Fibroblast of peridontal ligament (primary cell): ENCODE measurements around the gene CECR2.

Source experiments
- DNase-seq: peaks from one replicate; pipeline ENCODE4 v3.0.0-alpha.2; 2010; ENCODE audit errors: extremely low read depth

The CECR2 gene

DNA sequence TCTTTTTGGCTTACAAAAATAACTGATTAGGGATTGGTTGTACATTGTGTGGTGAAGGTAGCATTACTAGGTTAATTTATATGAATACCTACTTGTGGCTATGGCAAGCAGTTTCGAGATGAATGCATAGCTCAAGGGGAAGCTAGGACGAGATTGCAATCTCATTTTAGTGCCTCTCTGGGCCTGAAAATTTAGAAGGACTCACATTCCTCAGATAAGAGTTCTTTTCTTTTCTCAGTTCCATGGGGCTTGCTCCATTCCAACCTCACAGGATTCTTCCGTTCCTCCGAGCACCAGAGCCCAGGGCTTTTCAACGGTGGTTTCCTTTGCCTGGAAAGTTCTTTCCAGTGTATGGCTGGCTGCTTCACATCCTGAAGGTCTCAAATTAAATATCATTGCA, 82.1 kb downstream of the CECR2 start:
- no peak for DNase-seq

- no peak for DNase-seq
These were observed 91.6 kb downstream of the CECR2 start for GRCh38 chr22:17460895-17461294.

DNA sequence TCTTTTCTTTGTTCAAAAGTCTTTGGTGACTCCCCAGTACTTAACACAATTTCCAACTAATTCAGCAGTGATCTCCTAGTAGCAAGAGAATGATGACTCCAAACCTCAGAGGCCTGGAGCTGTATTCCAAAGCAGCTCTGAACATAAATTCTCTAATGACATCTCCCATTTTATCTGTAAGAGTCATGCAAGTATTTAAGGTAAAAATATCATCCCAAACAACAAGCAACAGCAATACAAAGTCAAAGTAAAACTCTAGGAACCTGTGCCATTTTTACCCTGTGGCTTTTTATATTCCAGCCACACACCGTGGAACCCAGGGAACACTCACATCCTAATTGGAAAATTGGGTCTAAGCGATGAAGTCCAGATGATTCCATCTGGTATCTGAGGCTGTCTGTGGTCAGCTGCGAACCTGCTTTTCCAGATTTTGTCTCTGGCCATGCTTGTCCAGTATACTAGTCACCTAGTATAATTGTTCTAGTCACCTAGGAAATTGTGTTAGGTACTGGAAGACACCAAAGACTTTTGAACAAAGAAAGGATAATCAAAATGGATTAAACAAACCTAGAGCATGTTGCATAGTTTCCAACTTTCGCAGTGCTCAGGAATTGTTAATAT, 101.7 kb downstream of the CECR2 start:
- no peak for DNase-seq

DNA sequence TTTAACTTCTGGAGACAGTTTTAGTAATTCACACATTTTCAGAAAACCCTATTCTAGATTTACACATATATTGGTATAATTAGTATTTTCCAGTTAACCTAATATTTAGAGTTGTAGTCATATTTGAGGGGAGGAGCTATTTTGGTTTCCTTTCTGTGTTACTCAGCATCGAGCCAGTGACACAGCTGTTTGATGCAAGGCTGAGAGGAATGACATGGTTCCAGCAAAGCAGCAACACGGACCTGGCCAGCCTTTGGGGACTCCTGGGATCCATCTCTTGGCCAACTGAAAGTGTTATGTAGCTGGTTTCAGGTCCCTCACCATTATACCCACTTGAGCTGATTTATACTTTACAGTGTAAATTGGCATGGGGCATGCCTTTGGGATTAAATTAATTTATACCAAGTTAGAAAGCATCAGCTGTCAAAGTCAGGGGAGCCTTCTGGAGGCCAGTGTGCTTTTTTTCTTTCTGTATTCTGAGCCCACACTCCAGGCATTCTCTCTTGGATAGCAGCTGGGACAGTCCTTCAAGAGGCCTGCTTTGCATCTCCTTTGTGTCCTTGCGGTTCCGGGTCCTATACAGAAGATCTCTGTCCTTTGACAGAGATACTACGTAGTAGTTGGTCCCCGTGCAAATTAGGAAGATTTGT, 102.8 kb downstream of the CECR2 start:
- no peak for DNase-seq

GRCh38 chr22:17472932-17473331, 103.7 kb downstream of the CECR2 start:
- DNase-seq = no peak

DNA sequence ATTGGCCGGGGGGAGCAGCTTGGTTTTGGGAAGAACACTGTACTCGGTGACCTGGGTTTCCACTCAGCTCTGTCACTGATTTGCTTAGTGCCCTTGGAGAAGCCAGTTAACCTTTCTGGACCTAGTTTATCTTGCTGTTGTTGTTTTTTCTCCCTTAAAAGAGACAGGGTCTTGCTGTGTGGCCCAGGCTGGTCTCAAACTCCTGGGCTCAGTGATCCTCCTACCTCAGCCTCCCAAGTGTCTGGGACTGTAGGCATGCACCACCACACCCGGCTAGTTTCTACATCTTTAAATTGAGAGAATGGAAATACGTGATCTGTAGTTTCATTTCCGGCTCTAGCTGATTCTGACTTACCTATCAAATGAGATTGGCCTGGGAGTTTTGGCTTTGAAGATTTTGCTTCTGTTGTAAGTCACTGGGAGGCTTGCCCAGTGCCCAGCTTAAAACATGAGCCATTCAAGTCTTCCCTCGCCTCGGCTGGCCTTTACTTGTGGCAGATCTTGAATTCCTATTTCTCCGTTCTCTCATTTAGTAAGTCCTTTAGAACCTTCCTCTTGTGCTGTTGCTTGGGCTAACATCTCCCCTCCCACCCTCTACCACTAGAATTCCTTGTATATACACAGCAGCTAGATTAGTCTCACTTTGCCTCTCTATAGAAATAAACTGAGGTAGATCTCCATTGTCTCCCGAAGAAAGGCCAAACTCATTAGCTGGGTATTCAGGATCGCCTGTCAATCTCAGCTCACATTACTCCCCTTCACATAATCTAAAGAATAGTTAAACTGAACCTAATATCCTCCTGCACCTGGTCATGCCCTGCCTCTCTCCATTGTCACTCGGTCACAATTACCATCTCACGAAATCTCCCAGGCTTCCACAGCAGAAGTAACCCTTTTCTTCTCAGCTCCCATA, 106.3 kb downstream of the CECR2 start:
- no peak for DNase-seq

GRCh38 chr22:17476838-17477237, 107.6 kb downstream of the CECR2 start:
- DNase-seq = no peak

GRCh38 chr22:17477391-17477833, 108.2 kb downstream of the CECR2 start:
- DNase-seq = no peak

- DNase-seq = no peak
These were observed 109.9 kb downstream of the CECR2 start for GRCh38 chr22:17479135-17479534.

- no peak for DNase-seq
These were observed 112.2 kb downstream of the CECR2 start for GRCh38 chr22:17481424-17481823.

DNA sequence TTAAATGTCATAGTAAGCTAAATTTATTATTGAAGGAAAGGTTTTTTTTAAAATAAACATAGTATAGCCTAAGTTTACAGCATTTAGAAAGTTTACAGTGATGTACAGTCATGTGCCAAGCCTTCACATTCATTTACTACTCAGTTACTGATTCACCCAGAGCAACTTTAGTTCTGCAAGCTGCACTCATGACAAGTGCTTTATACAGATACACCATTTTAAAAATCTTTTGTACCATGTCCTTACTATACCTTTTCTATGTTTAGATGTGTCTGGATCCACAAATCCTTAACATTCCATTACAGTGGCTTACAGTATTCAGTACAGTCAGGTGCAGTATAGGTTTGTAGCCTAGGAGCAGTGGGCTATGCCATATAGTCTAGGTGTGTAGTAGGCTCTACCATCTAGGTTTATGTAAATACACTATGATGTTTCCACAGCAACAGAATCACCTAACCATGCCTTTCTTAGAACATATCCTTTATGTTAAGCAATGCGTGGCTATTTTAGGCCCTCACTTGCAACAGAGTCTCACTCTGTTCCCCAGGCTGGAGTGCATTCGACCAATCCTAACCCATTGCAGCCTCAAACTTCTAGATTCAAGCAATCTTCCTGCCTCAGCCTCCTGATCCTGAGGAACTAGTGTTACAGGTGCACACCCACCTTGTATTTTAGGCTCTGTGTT, 114.6 kb downstream of the CECR2 start:
- no peak for DNase-seq

DNA sequence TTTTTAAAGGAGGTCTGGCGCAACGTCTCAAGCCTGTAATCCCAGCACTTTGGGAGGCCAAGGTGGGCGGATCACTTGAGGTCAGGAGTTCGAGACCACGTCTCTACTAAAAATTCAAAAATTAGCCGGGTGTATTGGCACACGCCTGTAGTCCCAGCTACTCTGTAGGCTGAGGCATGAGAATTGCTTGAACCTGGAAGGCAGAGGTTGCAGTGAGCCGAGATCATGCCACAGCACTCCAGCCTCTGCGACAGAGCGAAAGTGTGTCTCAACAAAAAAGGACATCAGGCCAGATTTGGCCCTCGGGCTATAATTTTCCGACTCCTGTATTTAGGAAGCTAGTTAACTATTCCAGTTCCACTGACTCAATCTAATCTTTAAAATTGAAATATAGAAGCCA, 115.3 kb downstream of the CECR2 start:
- DNase-seq = no peak

GRCh38 chr22:17486313-17486712, 117.1 kb downstream of the CECR2 start:
- DNase-seq = no peak

DNA sequence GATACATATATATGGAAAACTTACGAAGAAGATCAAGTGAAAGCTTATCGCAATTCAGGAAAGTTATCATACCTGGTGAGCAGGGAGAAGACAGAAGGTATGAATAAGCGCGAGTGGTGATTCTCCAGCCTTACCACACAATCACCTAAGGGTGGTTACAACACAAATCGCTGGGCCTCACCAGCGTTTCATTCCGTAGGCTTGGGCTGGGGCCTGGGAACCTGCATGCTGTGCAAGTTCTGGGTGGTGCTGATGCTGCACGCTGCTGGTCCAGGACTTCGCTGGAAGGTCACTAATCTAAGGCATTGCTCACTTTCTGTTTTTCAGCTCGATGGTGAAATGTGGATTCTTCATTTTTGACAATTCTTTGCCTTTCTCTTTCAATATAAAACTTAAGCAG, 117.5 kb downstream of the CECR2 start:
- DNase-seq = no peak

GRCh38 chr22:17489101-17489500, 119.8 kb downstream of the CECR2 start:
- no peak for DNase-seq

GRCh38 chr22:17491090-17491640, 121.9 kb downstream of the CECR2 start:
- DNase-seq = no peak

- DNase-seq = no peak
These were observed 123.0 kb downstream of the CECR2 start for GRCh38 chr22:17492247-17492646.

DNA sequence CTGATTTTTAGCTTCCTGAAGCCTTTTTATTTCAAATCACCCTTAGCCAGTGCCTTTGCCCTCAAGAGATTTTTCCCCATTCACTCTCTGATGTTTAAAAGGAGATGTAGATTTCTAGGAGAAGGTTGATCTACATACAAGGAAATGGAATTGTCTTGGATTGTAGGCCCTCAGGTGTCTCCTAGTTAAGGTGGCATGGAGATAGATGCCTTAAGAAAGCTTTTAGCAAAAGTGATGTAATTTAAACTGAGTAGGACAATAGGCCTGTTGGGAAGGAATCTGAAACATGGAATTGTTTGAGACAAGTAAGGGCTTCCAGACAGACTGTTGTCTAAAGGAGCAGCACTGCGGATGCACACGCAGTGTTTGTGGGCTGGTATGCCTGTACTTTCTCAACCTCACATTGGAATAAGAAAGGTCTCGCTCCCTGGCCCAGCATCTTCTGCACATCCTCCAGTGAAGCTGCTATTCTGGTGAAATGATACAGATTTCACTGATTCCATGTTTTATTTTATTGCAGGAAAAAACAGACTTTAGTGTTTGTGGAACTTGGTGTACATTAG, 124.2 kb downstream of the CECR2 start:
- no peak for DNase-seq

DNA sequence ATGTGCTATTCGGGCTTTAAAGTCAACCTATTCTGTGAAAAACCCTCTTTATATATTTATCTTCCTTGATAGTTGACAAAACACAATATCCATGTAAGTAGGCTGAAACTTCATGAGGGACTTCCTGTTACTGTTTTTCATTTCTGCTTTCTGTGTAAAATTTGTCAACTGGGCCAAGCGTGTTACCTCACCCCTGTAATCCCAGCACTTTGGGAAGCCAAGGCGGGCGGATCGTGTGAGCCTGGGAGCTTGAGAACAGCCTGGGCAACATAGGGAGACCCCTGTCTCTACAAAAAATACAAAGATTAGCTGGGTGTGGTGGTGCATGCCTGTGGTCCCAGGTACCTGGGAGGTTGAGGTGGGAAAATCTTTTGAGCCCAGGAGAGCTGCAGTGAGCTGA, 127.6 kb downstream of the CECR2 start:
- no peak for DNase-seq

- DNase-seq = peak; percentile 81
These were observed 132.5 kb downstream of the CECR2 start for GRCh38 chr22:17501679-17502285.

DNA sequence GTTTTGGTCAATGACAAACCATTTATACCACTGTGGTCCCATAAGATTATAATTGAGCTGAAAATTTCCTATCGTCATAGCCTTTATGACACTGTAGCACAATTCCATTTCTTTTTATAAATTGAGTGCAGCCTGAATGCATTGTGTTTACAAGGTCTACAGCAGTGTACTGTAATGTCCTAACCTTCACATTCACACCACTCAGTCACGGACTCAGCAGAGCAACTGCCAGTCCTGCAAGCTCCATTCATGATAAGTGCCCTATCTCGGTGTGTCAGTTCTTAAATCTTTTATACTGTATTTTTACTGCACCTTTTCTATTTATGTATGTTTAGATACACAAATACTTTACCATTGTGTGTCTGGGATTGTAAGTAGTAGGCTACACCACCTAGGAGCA, 138.8 kb downstream of the CECR2 start:
- no peak for DNase-seq
